ENCODE data around the gene TRMT1L.

The TRMT1L gene

DNA sequence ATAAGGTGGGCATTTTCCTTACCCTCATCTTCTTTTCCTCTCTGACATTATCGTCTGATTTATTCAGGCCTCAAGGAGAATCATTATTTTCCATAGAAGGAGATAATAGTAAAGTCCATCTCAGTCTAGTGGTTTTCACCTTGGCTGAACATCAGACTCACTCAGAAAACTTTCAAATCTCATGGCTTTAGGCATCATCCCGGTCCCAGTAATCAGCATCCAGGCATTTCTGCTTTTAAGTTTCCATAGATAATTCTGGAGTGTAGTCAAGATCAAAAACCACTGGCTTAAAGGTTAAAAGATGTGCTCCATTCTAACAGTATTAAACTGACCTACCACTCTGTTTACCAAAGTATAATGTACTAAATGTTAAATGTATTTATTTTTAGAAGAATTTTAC is 62.0 kb downstream of the TRMT1L start:
- FAIRE-seq: no peak
- TF ChIP-seq POLR2AphosphoS5 (IDR thresholded peaks at IDR 0.05; ENCODE audit: low read depth, low read length) (no peak), SPI1 (IDR thresholded peaks at IDR 0.05; ENCODE audit: low read depth, low read length) (no peak), POU2F2 (IDR thresholded peaks at IDR 0.05; ENCODE audit: low read depth, low read length) (no peak), TAF1 (IDR thresholded peaks at IDR 0.05; ENCODE audit: low read depth, low read length) (no peak), POLR2A (IDR thresholded peaks at IDR 0.05; ENCODE audit: low read depth, low read length) (no peak), PAX5 (IDR thresholded peaks at IDR 0.05; ENCODE audit: insufficient read depth, low read length, severe bottlenecking) (no peak)
- no peak for DNase-seq (ENCODE audit: insufficient read length, low spot score)

GRCh38 chr1:185091480-185091879 is 65.3 kb downstream of the TRMT1L start:
- FAIRE-seq (no peak), DNase-seq (ENCODE audit: insufficient read length, low spot score) (no peak)
- no peak for TF ChIP-seq PAX5 (IDR thresholded peaks at IDR 0.05; ENCODE audit: insufficient read depth, low read length, severe bottlenecking)
- TF ChIP-seq POLR2AphosphoS5 (IDR thresholded peaks at IDR 0.05; ENCODE audit: low read depth, low read length): no peak
- no peak for TF ChIP-seq POU2F2 (IDR thresholded peaks at IDR 0.05; ENCODE audit: low read depth, low read length)
- TF ChIP-seq POLR2A (IDR thresholded peaks at IDR 0.05; ENCODE audit: low read depth, low read length): no peak
- no peak for TF ChIP-seq SPI1 (IDR thresholded peaks at IDR 0.05; ENCODE audit: low read depth, low read length)
- TF ChIP-seq TAF1 (IDR thresholded peaks at IDR 0.05; ENCODE audit: low read depth, low read length): no peak

DNA sequence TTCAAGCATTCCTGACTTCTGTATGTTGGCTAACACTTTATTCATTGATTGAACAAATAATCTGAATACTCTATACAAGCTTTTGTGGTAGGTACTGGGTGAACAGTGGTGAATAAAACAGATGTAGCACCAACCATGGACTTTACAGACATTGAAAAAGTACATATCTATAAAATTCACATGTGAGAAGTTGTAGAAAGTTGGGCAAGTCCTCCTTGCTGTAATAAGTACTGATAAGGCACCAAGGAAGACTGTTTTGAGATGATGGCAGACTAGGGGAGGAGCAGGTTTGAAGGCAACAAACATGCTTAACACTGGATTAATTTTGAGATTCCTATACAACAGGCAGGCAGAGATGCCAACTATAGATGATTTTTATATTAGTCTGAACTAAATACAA is 69.0 kb downstream of the TRMT1L start:
- TF ChIP-seq POU2F2 (IDR thresholded peaks at IDR 0.05; ENCODE audit: low read depth, low read length) (no peak), SPI1 (IDR thresholded peaks at IDR 0.05; ENCODE audit: low read depth, low read length) (no peak), TAF1 (IDR thresholded peaks at IDR 0.05; ENCODE audit: low read depth, low read length) (no peak), PAX5 (IDR thresholded peaks at IDR 0.05; ENCODE audit: insufficient read depth, low read length, severe bottlenecking) (no peak), POLR2A (IDR thresholded peaks at IDR 0.05; ENCODE audit: low read depth, low read length) (no peak), POLR2AphosphoS5 (IDR thresholded peaks at IDR 0.05; ENCODE audit: low read depth, low read length) (no peak)
- FAIRE-seq (no peak), DNase-seq (ENCODE audit: insufficient read length, low spot score) (no peak)

DNA sequence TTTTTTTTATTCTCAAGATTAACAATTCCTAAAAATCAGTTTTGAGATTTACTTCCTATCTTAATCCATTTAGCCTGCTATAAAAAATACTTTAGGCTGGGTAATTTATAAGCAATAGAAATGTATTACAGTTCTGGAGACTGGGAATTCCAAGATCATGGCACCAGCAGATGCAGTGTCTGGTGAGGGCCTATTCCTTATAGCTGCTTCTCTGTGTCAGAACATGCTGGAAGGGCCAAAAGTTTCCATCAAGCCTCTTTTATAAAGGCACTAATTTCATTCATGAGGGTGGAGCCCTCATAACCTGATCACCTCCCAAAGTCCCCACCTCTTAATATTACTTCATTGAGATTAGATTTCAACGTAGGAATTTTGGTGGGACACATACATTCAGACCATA is 69.7 kb downstream of the TRMT1L start:
- no peak for TF ChIP-seq PAX5 (IDR thresholded peaks at IDR 0.05; ENCODE audit: insufficient read depth, low read length, severe bottlenecking)
- no peak for DNase-seq (ENCODE audit: insufficient read length, low spot score)
- FAIRE-seq: no peak

- no peak for DNase-seq (ENCODE audit: insufficient read length, low spot score)
- FAIRE-seq: no peak
- TF ChIP-seq POU2F2 (IDR thresholded peaks at IDR 0.05; ENCODE audit: low read depth, low read length): no peak
- TF ChIP-seq PAX5 (IDR thresholded peaks at IDR 0.05; ENCODE audit: insufficient read depth, low read length, severe bottlenecking): no peak
- no peak for TF ChIP-seq POLR2A (IDR thresholded peaks at IDR 0.05; ENCODE audit: low read depth, low read length)
- TF ChIP-seq SPI1 (IDR thresholded peaks at IDR 0.05; ENCODE audit: low read depth, low read length): no peak
- no peak for TF ChIP-seq POLR2AphosphoS5 (IDR thresholded peaks at IDR 0.05; ENCODE audit: low read depth, low read length)
- no peak for TF ChIP-seq TAF1 (IDR thresholded peaks at IDR 0.05; ENCODE audit: low read depth, low read length)
These were observed 72.9 kb downstream of the TRMT1L start for GRCh38 chr1:185083818-185084217.

- DNase-seq (ENCODE audit: insufficient read length, low spot score) (no peak), FAIRE-seq (no peak)
- no peak for TF ChIP-seq TAF1 (IDR thresholded peaks at IDR 0.05; ENCODE audit: low read depth, low read length)
- no peak for TF ChIP-seq POLR2A (IDR thresholded peaks at IDR 0.05; ENCODE audit: low read depth, low read length)
- no peak for TF ChIP-seq SPI1 (IDR thresholded peaks at IDR 0.05; ENCODE audit: low read depth, low read length)
- no peak for TF ChIP-seq POLR2AphosphoS5 (IDR thresholded peaks at IDR 0.05; ENCODE audit: low read depth, low read length)
- no peak for TF ChIP-seq PAX5 (IDR thresholded peaks at IDR 0.05; ENCODE audit: insufficient read depth, low read length, severe bottlenecking)
- no peak for TF ChIP-seq POU2F2 (IDR thresholded peaks at IDR 0.05; ENCODE audit: low read depth, low read length)
These were observed 76.3 kb downstream of the TRMT1L start for GRCh38 chr1:185080422-185080821.

- TF ChIP-seq POU2F2 (IDR thresholded peaks at IDR 0.05; ENCODE audit: low read depth, low read length): no peak
- TF ChIP-seq POLR2A (IDR thresholded peaks at IDR 0.05; ENCODE audit: low read depth, low read length): no peak
- TF ChIP-seq SPI1 (IDR thresholded peaks at IDR 0.05; ENCODE audit: low read depth, low read length): no peak
- FAIRE-seq (no peak), DNase-seq (ENCODE audit: insufficient read length, low spot score) (no peak)
These were observed 79.4 kb downstream of the TRMT1L start for GRCh38 chr1:185077374-185077773.

DNA sequence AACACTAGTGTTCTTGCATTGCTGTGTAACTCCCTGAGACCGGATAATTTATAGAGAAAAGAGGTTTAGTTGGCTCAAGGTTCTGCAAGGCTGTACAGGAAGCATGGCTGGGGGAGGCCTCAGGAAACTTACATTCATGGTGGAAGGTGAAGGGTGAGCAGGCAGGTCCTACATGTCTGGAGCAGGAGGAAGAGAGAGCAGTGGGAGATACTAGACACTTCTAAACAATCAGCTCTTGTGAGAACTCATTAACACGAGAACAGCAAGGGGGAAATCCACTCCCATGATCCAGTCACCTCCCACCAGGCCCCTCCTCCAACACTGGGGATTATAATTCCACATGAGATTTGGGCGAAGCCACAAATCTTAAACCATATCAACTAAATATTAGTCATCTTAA is 81.3 kb downstream of the TRMT1L start:
- DNase-seq (ENCODE audit: insufficient read length, low spot score) (no peak), FAIRE-seq (no peak)
- TF ChIP-seq POLR2A (IDR thresholded peaks at IDR 0.05; ENCODE audit: low read depth, low read length) (no peak), POLR2AphosphoS5 (IDR thresholded peaks at IDR 0.05; ENCODE audit: low read depth, low read length) (no peak), POU2F2 (IDR thresholded peaks at IDR 0.05; ENCODE audit: low read depth, low read length) (no peak), PAX5 (IDR thresholded peaks at IDR 0.05; ENCODE audit: insufficient read depth, low read length, severe bottlenecking) (no peak), TAF1 (IDR thresholded peaks at IDR 0.05; ENCODE audit: low read depth, low read length) (no peak), SPI1 (IDR thresholded peaks at IDR 0.05; ENCODE audit: low read depth, low read length) (no peak)

DNA sequence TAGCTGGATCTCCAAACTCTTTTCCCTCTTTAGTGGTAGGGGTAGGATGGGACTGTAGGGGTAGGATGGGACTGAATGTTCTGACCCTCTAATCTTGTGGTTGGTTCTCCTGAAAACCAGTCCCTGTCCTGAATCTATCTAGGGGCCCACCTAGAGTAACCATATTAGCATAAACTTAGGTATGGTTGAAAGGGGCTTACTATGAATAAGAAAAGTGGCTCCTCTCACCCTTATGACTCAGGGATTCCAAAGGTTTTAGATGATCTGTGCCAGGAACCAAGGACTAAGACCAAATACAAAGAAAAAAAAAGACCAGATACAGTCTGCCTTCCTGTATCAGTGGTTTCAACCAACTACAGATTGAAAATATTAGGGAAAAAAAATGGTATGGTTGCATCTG is 82.4 kb downstream of the TRMT1L start:
- DNase-seq (ENCODE audit: insufficient read length, low spot score) (no peak), FAIRE-seq (no peak)
- no peak for TF ChIP-seq TAF1 (IDR thresholded peaks at IDR 0.05; ENCODE audit: low read depth, low read length)
- no peak for TF ChIP-seq POLR2A (IDR thresholded peaks at IDR 0.05; ENCODE audit: low read depth, low read length)
- TF ChIP-seq POLR2AphosphoS5 (IDR thresholded peaks at IDR 0.05; ENCODE audit: low read depth, low read length): no peak
- TF ChIP-seq POU2F2 (IDR thresholded peaks at IDR 0.05; ENCODE audit: low read depth, low read length): no peak
- no peak for TF ChIP-seq PAX5 (IDR thresholded peaks at IDR 0.05; ENCODE audit: insufficient read depth, low read length, severe bottlenecking)
- TF ChIP-seq SPI1 (IDR thresholded peaks at IDR 0.05; ENCODE audit: low read depth, low read length): no peak

DNA sequence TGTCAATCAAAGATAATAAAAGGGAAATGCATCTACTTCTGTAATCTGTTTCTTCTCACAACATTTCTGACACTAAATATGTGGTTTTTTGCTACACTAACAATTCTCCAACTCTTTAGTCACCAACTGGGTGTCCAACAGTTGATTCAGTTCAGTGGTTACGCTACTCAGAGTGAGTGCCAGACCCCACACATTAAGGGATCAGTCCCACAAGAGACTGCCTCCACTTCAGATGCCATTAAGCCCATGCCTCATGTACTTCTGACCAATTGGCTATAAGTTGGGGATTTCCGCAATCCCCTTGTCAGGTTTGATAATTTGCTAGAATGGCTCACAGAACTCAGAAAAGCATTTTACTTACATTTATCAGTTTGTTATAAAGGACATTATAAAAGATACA is 83.0 kb downstream of the TRMT1L start:
- DNase-seq (ENCODE audit: insufficient read length, low spot score): no peak
- FAIRE-seq: no peak
- TF ChIP-seq POU2F2 (IDR thresholded peaks at IDR 0.05; ENCODE audit: low read depth, low read length) (no peak), TAF1 (IDR thresholded peaks at IDR 0.05; ENCODE audit: low read depth, low read length) (no peak), SPI1 (IDR thresholded peaks at IDR 0.05; ENCODE audit: low read depth, low read length) (no peak), PAX5 (IDR thresholded peaks at IDR 0.05; ENCODE audit: insufficient read depth, low read length, severe bottlenecking) (no peak), POLR2A (IDR thresholded peaks at IDR 0.05; ENCODE audit: low read depth, low read length) (no peak), POLR2AphosphoS5 (IDR thresholded peaks at IDR 0.05; ENCODE audit: low read depth, low read length) (no peak)
